CD4-positive, alpha-beta T cell treated with Interleukin-4 for 4 hours (primary cell): Measurements from ENCODE around the gene FEM1B.

Source experiments
- DNase-seq: peaks from one replicate; pipeline ENCODE4 v3.0.0-alpha.2; 2020

The FEM1B gene

GRCh38 chr15:68286256-68286655 is 8.7 kb downstream of the FEM1B start:
- no peak for DNase-seq

- no peak for DNase-seq
Measured at GRCh38 chr15:68289057-68289456, 11.5 kb downstream of the FEM1B start.

GRCh38 chr15:68289621-68290352 is 12.2 kb downstream of the FEM1B start:
- no peak for DNase-seq

GRCh38 chr15:68290715-68291114 is 13.2 kb downstream of the FEM1B start:
- no peak for DNase-seq

- no peak for DNase-seq
Measured at GRCh38 chr15:68292157-68292781, 14.7 kb downstream of the FEM1B start.

- no peak for DNase-seq
Measured at GRCh38 chr15:68292967-68293366, 15.4 kb downstream of the FEM1B start.

GRCh38 chr15:68295014-68295805 is 17.7 kb downstream of the FEM1B start:
- DNase-seq, result no peak

GRCh38 chr15:68298336-68298735 is 20.8 kb downstream of the FEM1B start:
- DNase-seq, result no peak

- DNase-seq, result peak; percentile 51
Measured at GRCh38 chr15:68298882-68299381, 21.4 kb downstream of the FEM1B start.

- DNase-seq, result no peak
Measured at GRCh38 chr15:68299436-68299835, 21.9 kb downstream of the FEM1B start.

GRCh38 chr15:68300115-68300940 is 22.8 kb downstream of the FEM1B start:
- DNase-seq, result no peak

GRCh38 chr15:68301301-68301700 is 23.8 kb downstream of the FEM1B start:
- no peak for DNase-seq

GRCh38 chr15:68302729-68303128 is 25.2 kb downstream of the FEM1B start:
- no peak for DNase-seq

GRCh38 chr15:68303134-68303533 is 25.6 kb downstream of the FEM1B start:
- no peak for DNase-seq

- DNase-seq, result no peak
Measured at GRCh38 chr15:68303560-68304436, 26.3 kb downstream of the FEM1B start.

GRCh38 chr15:68304589-68305337 is 27.2 kb downstream of the FEM1B start:
- no peak for DNase-seq

GRCh38 chr15:68305420-68305871 is 27.9 kb downstream of the FEM1B start:
- no peak for DNase-seq

GRCh38 chr15:68307131-68307928 is 29.8 kb downstream of the FEM1B start:
- DNase-seq, result no peak

GRCh38 chr15:68309024-68309423 is 31.5 kb downstream of the FEM1B start:
- DNase-seq, result no peak
